GM19239 (cell line): ENCODE data around the gene NOS1AP.

Source experiments
- DNase-seq: peaks from one replicate; pipeline ENCODE4 v3.0.0; 2011; ENCODE audit warnings: low spot score; ENCODE audit not compliant: insufficient read length
- FAIRE-seq: peaks from 2 replicates; lab custom pipeline; 2011; peaks lifted over from hg19 to GRCh38; lab: Jason Lieb, UNC

The NOS1AP gene

DNA sequence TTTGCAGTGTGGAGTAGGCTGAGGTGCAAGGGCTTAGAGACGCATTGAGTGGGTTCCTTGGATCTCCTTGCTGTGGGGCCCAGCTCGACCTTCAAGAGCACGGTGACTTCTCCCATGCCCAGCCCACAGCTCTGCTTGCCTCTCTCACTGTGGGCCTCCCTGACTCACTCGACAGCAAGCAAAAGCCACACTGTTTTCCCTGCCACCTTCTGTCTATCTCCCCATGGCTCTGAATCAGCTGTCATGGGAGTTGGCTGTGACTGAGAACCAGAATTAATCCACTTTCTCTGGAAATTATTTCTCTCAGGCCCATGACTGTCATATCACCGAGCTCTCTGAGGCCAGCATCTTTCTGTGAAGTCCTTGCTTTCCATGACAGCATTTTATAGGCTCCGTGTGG, 140.7 kb downstream of the NOS1AP start:
- DNase-seq (no peak), FAIRE-seq (no peak)

DNA sequence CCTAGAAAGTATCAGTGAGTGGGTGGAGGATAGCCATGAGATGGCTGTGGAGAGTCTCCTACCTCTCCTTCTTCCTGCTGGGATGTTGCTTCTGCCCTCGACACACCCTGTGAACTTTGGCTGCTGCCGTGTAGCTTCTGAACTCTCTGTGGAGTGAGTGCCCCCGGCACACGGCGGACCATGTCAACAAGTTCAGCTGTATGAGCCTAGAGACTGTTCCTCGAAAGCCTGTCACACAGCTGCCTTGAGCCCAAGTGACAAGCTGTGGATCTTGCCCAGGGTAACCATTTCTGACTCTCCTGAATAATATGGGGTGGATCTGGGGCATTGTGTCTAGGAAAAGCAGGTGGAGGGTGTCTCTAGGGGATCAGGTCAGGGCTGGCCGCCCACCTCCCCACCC, 143.2 kb downstream of the NOS1AP start:
- no peak for DNase-seq
- FAIRE-seq, result no peak

DNA sequence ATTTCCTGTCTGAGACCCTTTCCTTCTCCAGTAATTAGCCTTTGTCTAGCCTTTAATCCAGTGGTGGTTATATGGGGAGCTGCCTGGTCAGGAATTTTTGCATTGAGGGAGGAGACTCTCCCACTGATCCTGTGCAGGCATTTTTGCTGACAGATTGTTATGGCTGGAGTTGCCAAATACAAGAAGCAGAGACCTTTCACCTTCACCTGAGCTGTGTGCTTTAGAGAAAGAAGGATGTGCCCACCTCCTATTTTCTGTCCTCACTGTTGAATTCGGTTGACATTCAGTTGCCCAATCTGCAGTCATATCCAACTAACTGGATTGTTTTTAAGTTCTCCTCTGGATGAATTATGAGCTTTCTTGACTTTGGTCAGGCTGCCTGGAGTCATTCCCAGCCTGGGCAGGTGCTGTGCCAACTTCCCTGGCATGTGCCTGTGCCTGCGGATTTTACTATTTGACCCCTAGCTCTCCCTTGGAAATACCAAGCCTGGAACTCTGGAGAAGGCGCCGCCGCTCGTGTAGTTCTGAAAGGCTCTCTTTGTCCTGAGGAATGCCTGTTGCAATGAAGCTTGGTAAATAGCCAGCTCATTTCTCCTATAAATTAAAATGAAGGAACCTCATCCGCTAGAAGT, 143.9 kb downstream of the NOS1AP start:
- no peak for DNase-seq
- FAIRE-seq, result no peak

DNA sequence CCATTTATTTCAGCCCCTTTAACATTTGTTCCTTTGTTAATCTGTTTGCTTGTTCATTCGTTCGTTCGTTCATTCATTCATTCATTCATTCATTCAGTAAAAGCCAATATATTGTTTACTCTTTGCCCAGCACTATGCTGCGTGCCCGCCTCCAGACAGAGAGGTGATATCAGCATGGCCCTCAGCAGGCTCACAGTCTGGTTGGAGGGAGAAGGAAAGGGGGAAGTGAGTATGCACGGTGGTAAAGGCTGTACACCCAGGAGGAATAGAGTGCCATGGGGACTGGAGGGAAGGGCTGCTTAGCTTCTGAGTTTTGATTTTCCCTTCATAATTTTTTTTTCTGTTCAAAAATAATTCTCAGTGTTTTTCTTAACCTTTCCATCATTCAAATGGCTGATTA, 144.7 kb downstream of the NOS1AP start:
- DNase-seq (no peak), FAIRE-seq (no peak)

DNA sequence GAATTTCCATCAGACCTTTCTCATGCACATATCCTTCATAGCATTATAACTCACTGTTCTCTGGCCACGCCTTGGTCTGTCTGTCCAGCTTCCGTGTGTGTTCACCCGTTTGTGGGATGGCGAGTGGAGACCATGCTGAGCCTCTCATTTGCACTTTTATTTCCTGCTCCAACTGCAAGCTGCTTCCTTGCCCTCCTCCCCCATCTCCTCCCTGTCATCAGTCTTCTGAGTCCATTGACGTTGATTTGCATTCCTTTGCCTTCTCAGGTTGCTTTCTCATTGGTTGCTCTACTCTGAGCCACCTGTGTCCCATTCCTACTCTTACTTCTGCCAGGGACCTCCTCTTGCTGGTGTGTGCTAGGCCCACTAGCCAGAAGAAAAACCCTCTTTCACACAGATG, 146.4 kb downstream of the NOS1AP start:
- no peak for DNase-seq
- FAIRE-seq, result no peak

DNA sequence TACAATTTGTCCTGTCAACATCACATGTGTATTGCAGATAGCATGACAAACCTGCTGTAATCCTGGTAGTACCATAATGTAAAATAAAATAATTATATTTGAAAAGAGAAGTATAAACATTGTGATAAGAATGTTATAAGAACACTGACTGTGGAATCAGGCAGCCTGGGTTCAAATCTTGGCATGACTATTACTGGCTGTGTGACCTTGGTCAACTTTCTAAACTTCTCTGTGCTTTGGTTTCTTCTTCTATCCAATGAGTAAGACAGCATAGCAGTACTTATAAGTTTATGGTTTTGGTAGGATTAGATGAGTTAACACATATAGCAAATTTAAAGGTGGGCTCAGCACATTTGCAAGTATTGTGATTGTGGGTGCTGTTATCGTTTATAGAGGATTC, 147.1 kb downstream of the NOS1AP start:
- FAIRE-seq, result no peak

DNA sequence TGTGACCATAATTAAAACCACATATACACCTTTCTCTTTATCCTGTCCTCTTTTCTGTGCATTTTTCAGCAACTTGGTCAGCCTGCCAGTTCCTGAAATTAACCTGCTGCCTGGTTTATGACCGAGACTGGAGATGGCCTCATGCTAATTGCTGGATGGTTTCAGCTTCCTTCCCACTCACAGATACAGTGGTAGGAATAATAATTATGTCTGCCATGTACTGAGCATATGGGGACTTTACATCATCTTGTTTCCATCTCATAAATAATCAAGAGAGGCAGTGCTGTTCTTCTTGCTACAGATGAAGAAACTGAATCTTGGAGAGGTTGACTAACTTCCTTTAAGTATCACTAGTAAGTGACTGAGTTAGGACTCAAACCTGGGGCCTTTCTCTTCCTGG, 148.2 kb downstream of the NOS1AP start:
- no peak for FAIRE-seq
- no peak for DNase-seq

More for the DNA sequence above, 147.1 kb downstream of the NOS1AP start:
- DNase-seq, result no peak

DNA sequence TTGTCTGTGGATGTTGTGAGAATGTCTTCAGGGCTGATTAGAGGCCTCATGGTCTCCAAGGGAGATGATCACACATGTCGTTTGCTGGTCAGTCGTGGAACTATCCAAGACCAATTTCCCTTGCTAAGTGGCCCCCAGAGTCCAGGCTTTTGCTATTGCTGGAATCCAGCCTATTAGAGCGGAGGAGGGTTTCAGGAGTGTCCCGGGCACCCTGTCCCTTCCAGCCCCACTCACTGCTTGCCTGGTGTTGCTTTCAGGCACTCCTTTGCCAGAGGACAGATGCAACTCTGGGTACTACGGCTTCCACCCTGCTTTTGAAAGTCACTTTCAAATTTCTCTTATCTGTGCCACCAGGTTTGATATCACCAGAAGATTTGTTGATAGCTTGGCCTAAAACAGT, 149.1 kb downstream of the NOS1AP start:
- no peak for DNase-seq
- FAIRE-seq, result no peak

DNA sequence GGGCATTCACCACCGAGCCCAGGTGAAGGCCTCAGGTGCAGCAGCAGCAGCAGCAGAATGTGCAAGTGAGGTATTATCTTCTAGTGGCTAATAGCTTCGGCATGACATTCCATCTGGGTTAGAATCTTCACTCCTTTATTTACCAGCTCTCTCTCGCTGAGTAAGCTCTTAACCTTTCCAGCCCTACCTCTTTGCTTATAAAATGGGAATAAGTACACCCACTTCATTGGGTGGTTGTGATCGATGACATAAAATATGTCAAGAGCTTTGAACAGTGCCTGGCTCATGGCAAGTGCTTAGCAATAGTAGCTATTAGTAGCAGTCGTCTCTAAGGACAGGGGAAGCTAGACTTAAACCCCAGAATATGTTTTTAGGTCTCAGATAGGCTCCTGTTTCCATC, 149.5 kb downstream of the NOS1AP start:
- DNase-seq (no peak), FAIRE-seq (no peak)

DNA sequence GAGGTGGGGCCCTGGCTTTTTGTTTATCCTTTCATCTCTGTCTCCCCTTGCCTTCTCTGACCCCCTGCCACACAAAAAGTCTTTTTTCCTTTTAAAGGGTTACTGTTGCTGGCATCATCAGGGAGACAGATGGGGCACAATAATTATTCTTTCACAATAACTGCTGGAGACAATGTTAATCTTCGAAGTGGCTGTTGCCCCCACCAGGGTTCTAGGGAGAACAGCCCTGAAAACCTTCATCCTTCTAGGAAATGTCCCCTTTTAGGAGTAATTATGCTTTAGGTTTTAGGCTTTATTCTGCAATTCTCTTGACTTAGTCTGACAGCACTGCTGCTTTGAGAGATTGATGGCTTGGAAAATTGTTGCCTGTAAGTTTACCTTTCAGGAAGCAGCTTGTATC, 150.0 kb downstream of the NOS1AP start:
- no peak for DNase-seq
- FAIRE-seq, result no peak

DNA sequence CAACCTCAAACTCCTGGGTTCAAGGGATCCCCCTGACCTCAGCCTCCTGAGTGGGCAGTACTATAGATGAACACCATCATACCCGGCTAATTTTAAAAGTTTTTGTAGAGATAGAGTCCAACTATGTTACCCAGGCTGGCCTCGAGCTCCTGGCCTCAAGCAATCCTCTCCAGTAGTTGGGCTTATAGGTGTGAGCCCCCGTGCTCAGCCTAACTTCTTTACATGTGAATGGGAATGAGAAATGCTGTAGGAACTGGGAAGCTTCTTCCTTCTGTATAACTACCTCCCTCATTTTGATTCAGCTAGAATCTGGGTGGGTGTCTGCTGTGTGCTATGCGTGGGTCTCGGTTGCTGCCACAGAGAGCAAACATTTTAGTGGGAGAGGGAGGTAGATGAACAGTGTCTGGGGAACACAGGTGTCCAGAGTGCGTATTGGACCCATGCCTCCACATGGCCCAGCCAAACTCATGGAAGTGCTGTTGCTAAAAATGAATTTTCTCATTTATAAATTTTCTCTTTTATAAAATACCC, 150.6 kb downstream of the NOS1AP start:
- FAIRE-seq, result no peak

DNA sequence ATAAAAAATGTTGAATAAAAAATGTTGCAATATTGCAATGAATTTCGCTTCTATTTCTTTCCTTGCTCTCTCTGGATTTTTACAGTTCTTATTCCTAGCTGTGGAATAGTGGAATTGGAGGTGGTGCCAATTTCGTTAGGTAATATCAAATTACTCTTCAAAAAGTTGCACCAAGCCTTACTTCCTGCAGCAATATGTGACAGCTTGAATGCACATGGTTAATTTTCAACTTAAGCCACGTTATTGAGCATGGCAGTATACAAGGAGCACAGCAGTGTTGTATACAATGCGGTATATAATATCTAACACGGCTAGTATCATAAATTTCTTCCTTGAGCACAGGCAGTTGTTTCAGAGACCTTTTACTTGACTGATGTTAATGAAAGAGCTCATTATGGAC, 152.5 kb downstream of the NOS1AP start:
- FAIRE-seq (no peak), DNase-seq (no peak)

More for the DNA sequence above, 150.6 kb downstream of the NOS1AP start:
- no peak for DNase-seq

DNA sequence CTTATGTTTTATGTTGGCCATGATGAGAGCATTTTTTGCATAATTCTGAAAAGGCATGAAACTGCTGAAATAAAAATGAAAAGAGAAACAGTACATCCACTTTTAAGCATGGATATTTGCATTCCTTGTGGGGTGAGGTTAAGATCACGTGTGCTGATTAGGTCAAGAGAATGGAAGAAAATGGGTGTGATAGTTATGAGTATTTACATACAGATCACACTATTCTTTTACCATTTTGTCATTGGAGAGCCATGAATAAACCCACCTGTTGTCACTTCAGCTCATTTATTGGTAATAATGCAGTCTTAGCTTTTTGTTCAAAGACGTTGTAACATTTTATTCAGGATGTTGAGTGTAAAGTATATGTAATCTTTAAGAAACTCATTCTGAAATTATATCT, 153.2 kb downstream of the NOS1AP start:
- no peak for FAIRE-seq
- no peak for DNase-seq

DNA sequence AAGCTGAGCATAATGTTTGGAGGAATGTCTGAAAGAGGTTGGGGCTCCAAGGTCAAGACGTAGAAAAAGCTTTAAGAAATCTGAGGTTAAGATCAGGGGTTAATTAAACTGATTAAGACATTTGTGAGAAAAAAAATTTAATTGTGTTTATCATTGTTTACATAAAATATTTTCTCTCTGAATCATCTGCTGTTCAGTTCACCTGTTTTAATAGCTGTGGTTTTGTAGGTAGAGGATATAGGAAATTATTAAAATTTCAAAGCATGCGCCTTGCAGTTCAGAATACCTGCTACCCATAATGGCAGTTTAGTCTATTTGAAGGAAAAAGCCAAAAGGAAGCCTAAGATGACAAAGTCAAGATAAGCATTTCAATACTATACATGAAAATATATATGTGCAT, 154.0 kb downstream of the NOS1AP start:
- no peak for FAIRE-seq
- DNase-seq, result no peak

DNA sequence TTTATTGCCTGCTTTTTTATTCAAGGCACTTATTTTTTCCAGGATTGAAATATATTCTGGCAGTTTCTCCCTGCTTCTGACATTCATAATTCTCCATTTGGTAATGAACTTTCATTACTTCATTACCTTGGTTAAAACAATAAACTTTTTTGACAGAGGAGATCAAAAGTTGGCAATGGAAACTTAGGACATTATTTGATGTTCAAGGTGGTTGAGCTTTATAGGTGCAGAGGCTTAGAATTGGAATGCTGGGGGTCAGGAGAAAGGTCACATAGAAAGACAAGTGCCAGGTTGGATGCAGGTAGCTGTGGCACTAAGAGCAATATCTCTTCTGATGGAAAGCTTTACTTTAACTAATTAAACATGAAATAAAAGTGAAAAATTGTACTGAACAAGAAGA, 154.8 kb downstream of the NOS1AP start:
- FAIRE-seq (no peak), DNase-seq (no peak)

DNA sequence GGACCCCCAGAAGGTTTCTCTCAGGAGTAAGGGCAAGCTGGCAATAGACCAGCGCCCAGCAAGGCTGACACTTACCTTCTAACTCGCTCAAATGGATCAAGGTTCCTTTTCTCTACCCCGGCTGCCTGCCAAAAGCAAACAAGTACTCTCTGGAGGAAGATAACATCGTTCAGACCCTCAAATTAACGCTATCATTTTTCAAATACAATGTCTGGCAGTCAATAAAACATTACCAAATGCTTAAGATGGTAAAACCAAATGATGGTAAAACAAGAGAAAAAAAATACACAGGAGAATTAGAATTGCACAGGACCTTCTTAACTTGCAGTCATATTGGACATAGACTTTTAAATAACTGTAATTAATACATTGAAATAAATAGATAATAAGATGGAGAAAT, 159.1 kb downstream of the NOS1AP start:
- DNase-seq (no peak), FAIRE-seq (no peak)

DNA sequence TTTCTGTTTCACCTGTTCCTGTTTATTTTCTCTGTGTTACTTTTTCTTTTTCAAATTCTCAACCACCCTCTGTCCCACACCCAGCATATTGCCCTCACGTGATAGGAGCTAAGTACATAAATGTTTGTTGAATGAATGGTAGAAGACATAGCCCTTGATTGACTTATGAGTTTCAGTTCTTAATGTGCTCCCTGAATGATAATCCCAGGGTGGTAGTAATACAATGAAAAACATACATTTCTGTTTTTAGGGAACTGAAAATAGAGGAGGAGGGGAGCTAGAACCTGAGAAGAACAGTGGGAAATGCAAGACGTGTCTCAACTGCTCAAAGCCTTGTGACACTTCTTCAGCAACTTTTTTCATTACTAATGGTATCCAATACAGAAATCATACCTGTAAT, 160.1 kb downstream of the NOS1AP start:
- DNase-seq, result no peak
- FAIRE-seq, result peak; percentile 37

DNA sequence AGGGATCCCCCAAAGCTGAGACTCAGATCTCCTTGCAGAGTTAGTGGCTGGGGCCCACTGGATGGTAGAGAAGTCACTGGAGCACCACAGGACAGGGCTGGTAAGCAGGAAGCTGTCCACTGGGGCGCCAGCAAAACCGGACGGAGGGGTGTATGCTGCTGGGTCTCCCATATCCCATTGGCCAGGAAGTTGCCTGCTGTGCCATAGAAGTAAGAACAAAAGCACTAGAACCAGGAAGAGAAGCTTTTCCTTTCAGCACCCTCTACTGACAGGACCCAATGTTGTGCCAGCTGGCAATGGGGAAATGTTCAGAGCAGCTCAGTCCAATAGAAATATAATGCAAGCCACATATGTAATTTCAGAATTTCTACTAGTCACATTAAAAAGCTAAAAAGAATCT, 160.6 kb downstream of the NOS1AP start:
- DNase-seq (no peak), FAIRE-seq (no peak)

DNA sequence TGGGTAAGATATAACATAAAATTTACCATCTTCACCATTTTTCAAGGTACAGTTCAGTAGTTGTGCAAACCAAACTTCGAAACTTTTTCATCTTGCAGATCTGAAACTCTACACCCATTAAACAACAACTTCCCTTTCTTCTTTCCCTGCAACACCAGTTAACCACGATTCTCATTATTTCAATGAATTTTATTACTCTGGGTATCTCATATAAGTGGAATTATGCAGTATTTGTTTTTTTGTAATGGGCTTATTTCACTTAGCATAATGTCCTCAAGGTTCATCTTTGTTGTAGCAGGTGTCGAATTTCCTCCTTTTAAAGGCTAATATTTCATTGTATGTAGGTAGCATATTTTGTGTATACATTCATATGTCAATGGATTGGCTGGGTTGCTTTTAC, 161.0 kb downstream of the NOS1AP start:
- DNase-seq, result no peak
- FAIRE-seq, result no peak

DNA sequence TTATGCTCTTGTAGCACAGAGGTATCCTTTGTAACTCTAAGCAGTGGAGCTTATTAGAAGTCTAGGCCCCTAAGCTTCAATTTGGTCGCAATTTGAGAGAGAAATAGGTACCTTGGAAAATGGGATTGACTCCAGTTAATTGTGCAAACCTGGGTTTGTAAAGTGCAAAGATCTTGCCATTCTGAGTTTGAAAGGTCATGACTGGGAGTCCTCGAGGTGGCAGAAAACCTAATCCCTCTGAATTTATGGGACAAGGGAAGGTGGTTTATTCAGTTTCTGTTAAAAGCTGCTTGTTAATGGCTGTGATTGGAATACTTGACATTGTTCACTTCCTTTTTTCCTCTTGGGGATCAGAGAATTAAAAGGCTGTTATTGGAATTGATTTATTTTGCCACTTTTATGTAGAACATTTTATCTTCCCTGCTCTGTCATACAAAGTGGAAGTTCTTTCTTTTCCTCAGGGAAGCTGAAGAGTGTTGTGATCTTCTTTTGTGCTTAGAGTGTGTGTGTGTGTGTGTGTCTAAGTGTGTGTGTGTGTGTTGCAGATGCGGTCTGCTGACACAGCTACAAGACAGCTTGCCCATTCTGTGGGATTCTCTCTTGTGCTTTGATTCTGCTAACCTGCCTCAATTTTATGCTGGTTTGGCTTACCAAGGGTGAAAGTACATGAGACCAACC, 162.7 kb downstream of the NOS1AP start:
- FAIRE-seq, result no peak
- DNase-seq, result no peak

DNA sequence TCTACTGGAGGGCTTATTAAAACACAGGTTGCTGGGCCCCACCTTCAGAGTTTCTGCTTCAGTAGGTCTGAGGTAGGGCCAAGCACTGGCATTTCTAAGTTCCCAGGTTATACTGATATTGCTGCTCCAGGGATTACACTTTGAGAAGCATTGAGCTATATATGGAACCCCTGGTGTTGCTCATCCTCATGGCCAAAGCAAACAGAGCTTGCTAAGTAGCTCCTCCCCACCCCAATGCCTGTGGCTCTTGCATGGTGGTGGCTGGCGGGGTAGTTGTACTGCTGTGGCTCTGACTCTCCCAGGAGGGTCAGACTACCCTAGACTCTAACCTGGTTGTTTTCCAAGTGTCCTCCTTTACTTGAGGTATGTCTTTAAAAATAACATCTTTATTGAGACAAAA, 163.6 kb downstream of the NOS1AP start:
- FAIRE-seq (no peak), DNase-seq (no peak)

DNA sequence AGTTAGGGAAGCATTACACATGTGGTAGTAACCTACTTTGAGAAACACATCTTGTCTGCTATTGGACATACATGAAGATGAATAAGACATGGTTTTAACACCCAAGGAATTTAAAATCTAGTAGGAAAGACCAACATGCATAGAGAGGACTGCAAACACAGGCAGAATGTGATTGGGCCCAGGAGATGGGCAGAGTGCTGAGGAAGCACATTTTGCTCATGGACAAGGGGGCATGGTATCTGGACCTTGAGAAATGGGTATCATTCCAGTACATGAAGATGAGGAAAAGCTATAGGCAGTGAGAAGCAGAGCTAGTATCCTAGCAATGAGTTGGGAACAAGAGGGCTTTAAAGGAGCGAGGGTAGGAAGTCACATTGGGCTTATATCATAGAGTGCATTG, 164.4 kb downstream of the NOS1AP start:
- no peak for FAIRE-seq

More for the DNA sequence above, 164.4 kb downstream of the NOS1AP start:
- no peak for DNase-seq
